CD4-positive, alpha-beta memory T cell (primary cell): ENCODE data around the gene ZMYM4. TPM values are rescaled to one million over a fixed set of nuclear protein-coding genes. Genes with fewer than 3 reads are reported as not detected.

Experiments
- CTCF ChIA-PET: fragments of 350-600 bp; sonication (Branson Sonifier 250); formaldehyde crosslinking; loops from one replicate; lab custom pipeline; 2021; ENCODE audit warnings: inconsistent platforms; ENCODE audit not compliant: partially characterized antibody; lab: Charles Lee
- POLR2A ChIA-PET: fragments of 350-600 bp; sonication (Branson Sonifier 250); formaldehyde crosslinking; loops from one replicate; lab custom pipeline; 2021; ENCODE audit not compliant: partially characterized antibody; lab: Charles Lee
- DNase-seq, 5 donors: peaks; one replicate each; pipeline versions ENCODE4 v3.0.0 to v3.0.0-alpha.2; 2020 to 2022; ENCODE audit warnings: mixed read lengths in 1 of 5
- H3K27ac ChIP-seq: one replicate; pipeline ENCODE4 v1.7.0; 2013; ENCODE audit warnings: low read depth, low read length
- H3K27me3 ChIP-seq: 2 replicates; pipeline ENCODE4 v1.7.0; 2013; ENCODE audit warnings: mild to moderate bottlenecking, low read length, moderate library complexity; ENCODE audit not compliant: insufficient read depth
- H3K36me3 ChIP-seq: 2 replicates; pipeline ENCODE4 v1.7.0; 2013; ENCODE audit warnings: mild to moderate bottlenecking, low read length, moderate library complexity; ENCODE audit not compliant: insufficient read depth
- H3K4me1 ChIP-seq: 2 replicates; pipeline ENCODE4 v1.7.0; 2013; ENCODE audit warnings: mild to moderate bottlenecking, low read length, moderate library complexity; ENCODE audit not compliant: insufficient read depth
- H3K4me3 ChIP-seq, 2 donors: one replicate each; pipeline ENCODE4 v1.7.0; 2013; ENCODE audit warnings: low read length in 2 of 2, mild to moderate bottlenecking in 1 of 2
- H3K9me3 ChIP-seq, 2 donors: one replicate each; pipeline ENCODE4 v1.7.0; 2013; ENCODE audit warnings: low read length in 2 of 2, control low read depth in 1 of 2; ENCODE audit not compliant: control insufficient read depth in 1 of 2
- H3K27ac Mint-ChIP-seq, 7 donors: one replicate each; pipeline ENCODE4 v1.8.0; 2020 to 2021; ENCODE audit warnings: mixed read lengths in 7 of 7, mild to moderate bottlenecking in 6 of 7, inconsistent platforms in 3 of 7, moderate library complexity in 3 of 7
- H3K27me3 Mint-ChIP-seq, 2 donors: one replicate each; pipeline ENCODE4 v1.8.0; 2020 to 2021; ENCODE audit warnings: mixed read lengths in 2 of 2
- H3K36me3 Mint-ChIP-seq, 2 donors: one replicate each; pipeline ENCODE4 v1.8.0; 2020 to 2021; ENCODE audit warnings: mixed read lengths in 2 of 2, inconsistent platforms in 1 of 2, mild to moderate bottlenecking in 1 of 2
- H3K4me1 Mint-ChIP-seq, 4 donors: one replicate each; pipeline ENCODE4 v1.8.0; 2020 to 2021; ENCODE audit warnings: mixed read lengths in 4 of 4, mild to moderate bottlenecking in 1 of 4
- H3K4me3 Mint-ChIP-seq, 8 donors: one replicate each; pipeline ENCODE4 v1.8.0; 2020 to 2021; ENCODE audit warnings: mixed read lengths in 8 of 8, mild to moderate bottlenecking in 7 of 8, moderate library complexity in 6 of 8, inconsistent platforms in 3 of 8
- H3K9me3 Mint-ChIP-seq, 8 donors: one replicate each; pipeline ENCODE4 v1.8.0; 2020 to 2021; ENCODE audit warnings: mixed read lengths in 8 of 8, mild to moderate bottlenecking in 5 of 8, inconsistent platforms in 3 of 8, moderate library complexity in 1 of 8
- intact Hi-C: fragments of 100-400 bp; cut with micrococcal nuclease; formaldehyde crosslinking; loops from one replicate; pipeline ENCODE4 v1.15.1; 2023
- polyA plus RNA-seq, 2 donors: library from polyadenylated mRNA; unstranded; fragments of 300-500 nt; fragmentation: Illumina TruSeq; gene quantifications; one replicate each; pipeline ENCODE4 v1.2.3, GENCODE V29; 2021
- total RNA-seq, 2 experiments: library from RNA; stranded (reverse); gene quantifications; one replicate each; pipeline ENCODE4 v1.2.3, GENCODE V29; 2021

Gene ZMYM4
- total and polyA plus RNA-seq, 4 experiments from 2014 or later, result 13.8 to 41.9 (median 34.5) TPM

GRCh38 chr1:35470977-35471613 is 202.6 kb downstream of the ZMYM4 start:
- Mint-ChIP-seq H3K4me3 (no peak overlapping the region), H3K27ac (peak overlapping the region in 3 of 7 donors; percentile 16 to 52 (median 20)), H3K36me3 (peaks cover 59 to 67% of the 10 kb centered on the region in 2 donors), H3K4me1 (peaks cover 7 to 11% (median 9%) of the 10 kb centered on the region in 4 donors), H3K9me3 (peaks cover 0 to 2% (median 0%) of the 10 kb centered on the region in 8 donors), H3K27me3 (no peaks in the 10 kb centered on the region)
- Histone ChIP-seq H3K4me1 (no peaks in the 10 kb centered on the region), H3K27ac (no peak overlapping the region), H3K27me3 (no peaks in the 10 kb centered on the region), H3K4me3 (no peak overlapping the region), H3K9me3 (no peaks in the 10 kb centered on the region), H3K36me3 (peaks cover 24% of the 10 kb centered on the region)
- DNase-seq, result no peak
- intact Hi-C loops, result no loop called here
- ChIA-PET CTCF (interaction anchor here (1.1 kb wide), 1 partner anchor 85 kb away, joined by 4 read pairs; the partner anchor contains the start of gene KIAA0319L), POLR2A (interaction anchor here (1.2 to 1.8 kb wide), 2 partner anchors 35 to 85 kb away, joined by 3 to 7 read pairs; partner anchors contain the start of gene KIAA0319L)

Other genes with a start within 250 kb of the ZMYM4 start
- gene ZMYM6, start 236.8 kb upstream of the ZMYM4 start, total RNA-seq, result 10 to 100 TPM; 42.9 to 45.8 TPM
- 1 to 10 TPM; 7.5 to 8.2 TPM for gene ZMYM6, start 236.8 kb upstream of the ZMYM4 start, polyA plus RNA-seq
- gene ZMYM1, start 189.3 kb upstream of the ZMYM4 start, total RNA-seq, result 10 to 100 TPM; 24.6 to 25.9 TPM
- gene ZMYM1, start 189.3 kb upstream of the ZMYM4 start, polyA plus RNA-seq, result 10 to 100 TPM; 10.0 to 13.3 TPM
- gene SFPQ, start 75.6 kb upstream of the ZMYM4 start, total RNA-seq, result 100 to 1,000 TPM; 321 to 334 TPM
- gene SFPQ, start 75.6 kb upstream of the ZMYM4 start, polyA plus RNA-seq, result 100 to 1,000 TPM in 1 of 2 donors, 10 to 100 TPM in 1; 63.3 to 154 TPM